Stimulated activated memory B cell treated with anti-CD40 and anti-IgM and Interleukin-4, amounts not matched to agents 10 μg/mL and 1 μg/mL and 100 μg/mL, for 72 hours (primary cell): ENCODE results near the gene ARL5A.
A peak's percentile ranks its signal among the peaks of the same experiment; 100 is the strongest.

Source experiments
- ATAC-seq: fragments of 150-1000 bp; cut with Tn5 transposase; 2 replicates; pipeline ENCODE4 v1.10.0; 2021
- H3K27ac Mint-ChIP-seq: one replicate; pipeline ENCODE4 v1.8.0; 2022; ENCODE audit warnings: mild to moderate bottlenecking, mixed read lengths
- H3K27me3 Mint-ChIP-seq: one replicate; pipeline ENCODE4 v1.8.0; 2022; ENCODE audit warnings: mixed read lengths
- H3K36me3 Mint-ChIP-seq: one replicate; pipeline ENCODE4 v1.8.0; 2022; ENCODE audit warnings: mixed read lengths
- H3K4me1 Mint-ChIP-seq: one replicate; pipeline ENCODE4 v1.8.0; 2022; ENCODE audit warnings: mixed read lengths
- H3K4me3 Mint-ChIP-seq: one replicate; pipeline ENCODE4 v1.8.0; 2022; ENCODE audit warnings: mild to moderate bottlenecking, moderate library complexity, mixed read lengths
- H3K9me3 Mint-ChIP-seq: one replicate; pipeline ENCODE4 v1.8.0; 2022; ENCODE audit warnings: mixed read lengths

Gene ARL5A

DNA sequence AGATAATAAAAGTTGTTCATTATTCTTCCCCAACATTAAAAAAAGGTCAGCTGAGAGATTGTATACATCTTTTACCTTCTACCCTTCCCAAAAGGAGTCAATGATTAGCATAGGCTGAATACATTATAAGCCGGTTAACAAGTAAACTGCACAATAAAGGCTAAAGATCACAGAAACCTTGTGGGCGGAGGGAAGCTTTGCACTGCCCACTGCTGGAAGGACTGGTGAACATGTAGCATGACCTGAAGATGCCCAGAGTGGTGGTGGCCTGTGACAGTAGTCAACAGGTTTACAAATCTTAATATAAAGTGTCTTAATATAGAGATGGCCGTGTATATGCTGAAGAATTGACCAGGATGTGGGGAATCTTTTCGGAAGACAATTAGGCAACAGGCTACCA, 35.6 kb downstream of the ARL5A start:
- no peak for ATAC-seq
- Mint-ChIP-seq H3K4me1 (peaks cover 12% of the 10 kb centered on the region), H3K4me3 (no peak overlapping the region), H3K27ac (no peak overlapping the region), H3K9me3 (no peaks in the 10 kb centered on the region), H3K27me3 (no peaks in the 10 kb centered on the region), H3K36me3 (peaks cover 50% of the 10 kb centered on the region)

DNA sequence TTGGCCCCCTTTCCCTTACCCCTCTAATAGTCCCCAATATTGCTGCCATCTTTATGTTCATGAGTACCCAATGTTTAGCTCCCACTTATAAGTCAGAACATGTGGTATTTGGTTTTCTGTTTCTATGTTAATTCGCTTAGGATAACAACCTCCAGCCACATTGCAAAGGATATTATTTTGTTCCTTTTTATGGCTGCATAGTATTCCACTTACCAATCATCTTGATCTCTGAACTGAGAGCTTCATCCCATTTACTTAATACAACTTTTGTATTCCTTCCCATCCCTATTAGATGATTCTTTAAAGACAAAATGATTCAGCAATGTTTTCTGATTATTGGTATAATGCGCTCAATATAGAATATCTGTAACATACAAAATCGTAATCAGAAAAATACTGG, 36.7 kb downstream of the ARL5A start:
- Mint-ChIP-seq H3K27me3 (no peaks in the 10 kb centered on the region), H3K4me3 (no peak overlapping the region), H3K27ac (no peak overlapping the region)

DNA sequence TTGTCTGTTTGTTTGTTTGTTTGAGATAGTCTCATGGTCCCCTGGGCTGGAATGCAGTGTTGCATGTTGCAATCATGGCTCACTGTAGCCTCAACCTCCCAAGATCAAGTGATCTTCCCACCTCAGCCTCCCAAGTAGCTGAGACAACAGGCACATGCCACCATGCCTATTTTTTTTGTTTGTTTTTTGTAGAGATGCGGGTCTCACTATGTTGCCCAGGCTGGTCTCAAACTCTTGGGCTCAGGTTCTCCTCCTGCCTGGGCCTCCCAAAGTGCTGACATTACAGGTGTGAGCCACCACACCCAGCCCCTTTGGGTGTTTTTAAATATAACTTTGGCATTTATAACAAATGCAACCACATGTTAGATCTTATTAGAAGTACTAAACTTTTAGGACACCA, 37.5 kb downstream of the ARL5A start:
- Mint-ChIP-seq H3K36me3 (peaks cover 37% of the 10 kb centered on the region), H3K9me3 (no peaks in the 10 kb centered on the region), H3K4me3 (no peak overlapping the region), H3K4me1 (peaks cover 6% of the 10 kb centered on the region), H3K27ac (no peak overlapping the region), H3K27me3 (no peaks in the 10 kb centered on the region)
- ATAC-seq, result no peak

More for the DNA sequence above, 36.7 kb downstream of the ARL5A start:
- Mint-ChIP-seq H3K9me3 (no peaks in the 10 kb centered on the region), H3K4me1 (peaks cover 6% of the 10 kb centered on the region), H3K36me3 (peaks cover 43% of the 10 kb centered on the region)
- no peak for ATAC-seq

DNA sequence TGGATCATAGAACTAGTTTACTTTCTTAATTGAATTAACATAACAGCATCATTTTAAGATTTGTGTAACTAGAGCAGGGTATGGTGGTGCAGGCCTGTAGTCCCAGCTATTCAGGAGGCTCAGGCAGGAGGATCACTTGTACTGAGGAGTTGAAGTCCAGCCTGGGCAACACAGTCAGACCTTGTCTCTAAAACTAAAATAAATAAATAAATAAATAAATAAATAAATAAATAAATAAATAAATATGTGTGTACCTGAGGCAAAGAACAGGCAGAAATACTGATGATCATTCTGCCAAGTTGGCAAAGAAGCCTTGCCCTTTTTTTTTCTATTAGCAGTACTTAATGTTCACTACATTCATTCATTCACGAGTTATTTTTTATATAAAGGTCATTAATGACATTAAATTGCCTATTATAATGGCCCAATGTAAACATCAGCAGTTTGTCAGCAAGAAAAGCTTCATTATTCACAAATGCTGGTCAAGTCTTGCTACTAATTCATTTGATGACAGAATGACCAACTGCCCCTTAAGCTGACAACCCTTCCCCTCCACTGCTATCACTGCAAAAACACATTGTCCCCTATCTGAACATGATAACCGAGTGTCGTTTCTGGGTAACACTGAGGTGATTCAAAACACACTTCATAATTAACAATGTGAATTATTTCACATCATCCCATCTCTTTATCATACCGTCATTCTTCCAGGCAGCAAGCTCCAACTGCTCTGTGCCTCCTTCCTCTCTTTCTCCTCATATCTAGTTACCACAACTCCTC, 39.0 kb downstream of the ARL5A start:
- ATAC-seq, result no peak
- Mint-ChIP-seq H3K9me3 (no peaks in the 10 kb centered on the region), H3K36me3 (peaks cover 49% of the 10 kb centered on the region), H3K27me3 (no peaks in the 10 kb centered on the region), H3K4me1 (peaks cover 19% of the 10 kb centered on the region), H3K27ac (no peak overlapping the region), H3K4me3 (no peak overlapping the region)

DNA sequence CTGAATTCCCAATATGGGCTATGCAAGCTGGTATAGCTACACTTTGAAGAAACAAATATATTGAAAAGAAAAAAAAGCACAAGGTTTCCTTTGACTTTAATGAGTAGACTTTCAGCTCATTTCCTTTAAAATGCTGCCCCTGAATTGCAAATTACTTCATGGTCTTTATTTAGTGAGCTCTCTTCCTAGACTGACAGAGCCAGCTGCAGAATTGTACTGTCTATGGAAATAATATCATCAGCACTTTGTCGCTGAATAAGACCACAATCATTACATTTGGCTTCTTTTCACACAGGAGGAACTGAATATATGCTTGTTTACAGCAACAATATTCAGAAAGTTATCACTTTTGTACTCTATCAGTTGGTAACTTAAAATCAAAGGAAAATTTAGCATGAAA, 41.7 kb downstream of the ARL5A start:
- peaks cover 55% of the 10 kb centered on the region for H3K36me3 Mint-ChIP-seq
- peaks cover 19% of the 10 kb centered on the region for H3K4me1 Mint-ChIP-seq
- no peaks in the 10 kb centered on the region for H3K27me3 Mint-ChIP-seq
- H3K9me3 Mint-ChIP-seq, result peaks cover 3% of the 10 kb centered on the region
- H3K27ac Mint-ChIP-seq, result no peak overlapping the region
- no peak overlapping the region for H3K4me3 Mint-ChIP-seq
- no peak for ATAC-seq

DNA sequence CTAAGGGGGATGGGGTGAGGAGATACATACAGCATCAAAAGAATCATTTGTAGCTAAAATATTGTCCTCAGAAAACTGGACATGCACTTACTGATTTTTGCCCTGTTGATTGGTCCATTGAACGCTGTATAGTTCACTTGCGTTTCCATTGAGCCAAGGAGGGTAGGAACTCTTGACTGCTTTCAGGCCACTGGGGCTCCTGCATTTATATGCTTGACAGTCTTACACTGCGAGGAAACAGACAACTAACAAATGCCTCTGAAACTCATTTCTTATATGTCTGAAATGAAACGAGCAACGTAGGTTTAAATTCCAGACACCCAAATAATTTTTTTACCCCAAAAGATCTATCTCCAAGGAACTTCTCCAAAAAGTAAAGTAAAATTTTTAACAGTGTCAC, 42.1 kb downstream of the ARL5A start:
- Mint-ChIP-seq H3K4me1 (peaks cover 19% of the 10 kb centered on the region), H3K4me3 (no peak overlapping the region), H3K27ac (no peak overlapping the region), H3K27me3 (no peaks in the 10 kb centered on the region), H3K9me3 (peaks cover 3% of the 10 kb centered on the region), H3K36me3 (peaks cover 53% of the 10 kb centered on the region)
- ATAC-seq, result no peak

DNA sequence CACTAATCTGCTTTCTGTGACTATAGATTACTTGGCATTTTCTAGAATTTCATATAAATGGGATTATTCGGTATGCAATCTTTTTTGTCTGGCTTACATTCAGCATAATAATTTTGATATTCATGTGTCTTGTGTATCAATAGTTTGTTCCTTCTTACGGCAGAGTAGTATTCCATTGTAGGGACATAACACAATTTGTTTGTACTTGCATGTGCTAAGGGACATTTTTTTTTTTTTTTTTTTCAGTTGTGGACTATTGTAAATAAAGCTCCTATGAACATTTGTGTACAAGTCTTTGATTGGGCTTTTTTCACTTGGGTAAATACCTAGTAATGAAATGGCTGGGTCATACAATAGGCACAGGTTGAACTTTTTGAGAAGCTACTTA, 45.1 kb downstream of the ARL5A start:
- Mint-ChIP-seq H3K27ac (peak overlapping the region; percentile 63), H3K9me3 (peaks cover 9% of the 10 kb centered on the region), H3K36me3 (peaks cover 66% of the 10 kb centered on the region), H3K27me3 (no peaks in the 10 kb centered on the region), H3K4me3 (no peak overlapping the region), H3K4me1 (peaks cover 17% of the 10 kb centered on the region)
- no peak for ATAC-seq

DNA sequence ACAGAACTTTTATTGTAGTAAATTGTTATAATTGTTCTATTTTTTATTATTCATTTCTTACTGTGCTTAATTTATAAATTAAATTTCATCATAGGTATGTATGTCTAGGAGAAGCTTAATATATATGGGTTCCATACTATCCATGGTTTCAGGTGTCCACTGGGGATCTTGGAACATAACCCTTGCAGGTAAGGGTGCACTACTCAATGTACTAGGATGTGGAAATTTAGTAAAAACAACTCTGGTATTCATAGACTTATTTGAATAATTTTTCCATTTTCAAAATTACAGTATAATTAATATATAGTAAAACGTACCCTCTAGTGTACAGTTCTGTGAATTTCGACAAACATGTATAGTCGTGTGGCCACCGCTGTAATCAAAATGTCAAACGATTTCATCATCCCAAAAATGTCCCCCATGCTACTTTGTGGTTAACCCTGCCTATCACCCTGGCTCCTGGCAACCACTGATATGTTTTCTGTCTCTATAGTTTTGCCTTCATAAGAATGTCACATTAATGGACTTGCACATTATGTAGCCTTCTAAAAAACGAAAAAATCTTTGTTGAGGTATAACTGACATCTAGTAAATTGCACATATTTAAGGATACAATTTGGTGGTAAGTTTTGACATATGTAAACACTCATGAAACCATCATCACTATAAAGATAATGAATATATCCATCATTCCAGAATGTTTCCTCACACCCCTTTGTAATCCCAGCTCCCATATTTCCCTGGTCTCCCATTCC, 45.7 kb downstream of the ARL5A start:
- ATAC-seq, result no peak
- Mint-ChIP-seq H3K27ac (peak overlapping the region; percentile 63), H3K9me3 (peaks cover 9% of the 10 kb centered on the region), H3K27me3 (no peaks in the 10 kb centered on the region), H3K4me3 (no peak overlapping the region), H3K36me3 (peaks cover 67% of the 10 kb centered on the region), H3K4me1 (peaks cover 13% of the 10 kb centered on the region)

DNA sequence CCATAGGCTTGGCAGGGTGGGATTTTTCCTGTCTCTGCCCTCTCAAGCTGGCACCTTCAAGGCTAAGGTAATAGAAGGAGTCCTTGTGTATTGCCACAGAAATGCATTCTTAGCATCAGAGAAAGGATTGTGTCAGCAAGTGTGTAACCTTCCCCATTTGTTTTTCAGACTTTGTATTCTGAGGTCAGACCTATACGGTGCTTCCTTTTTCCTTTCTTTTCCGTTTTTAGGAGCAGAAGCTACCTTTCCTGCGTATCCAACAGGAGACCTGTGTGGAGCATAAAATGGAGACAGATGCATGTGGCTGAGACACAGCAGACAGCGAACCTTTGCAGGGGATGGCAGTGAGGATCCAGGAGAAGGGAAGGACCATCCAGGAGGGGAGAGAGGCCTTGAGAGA, 46.6 kb downstream of the ARL5A start:
- Mint-ChIP-seq H3K9me3 (peaks cover 9% of the 10 kb centered on the region), H3K27me3 (no peaks in the 10 kb centered on the region), H3K4me3 (no peak overlapping the region), H3K4me1 (peaks cover 13% of the 10 kb centered on the region), H3K27ac (peak overlapping the region; percentile 61), H3K36me3 (peaks cover 76% of the 10 kb centered on the region)
- no peak for ATAC-seq

DNA sequence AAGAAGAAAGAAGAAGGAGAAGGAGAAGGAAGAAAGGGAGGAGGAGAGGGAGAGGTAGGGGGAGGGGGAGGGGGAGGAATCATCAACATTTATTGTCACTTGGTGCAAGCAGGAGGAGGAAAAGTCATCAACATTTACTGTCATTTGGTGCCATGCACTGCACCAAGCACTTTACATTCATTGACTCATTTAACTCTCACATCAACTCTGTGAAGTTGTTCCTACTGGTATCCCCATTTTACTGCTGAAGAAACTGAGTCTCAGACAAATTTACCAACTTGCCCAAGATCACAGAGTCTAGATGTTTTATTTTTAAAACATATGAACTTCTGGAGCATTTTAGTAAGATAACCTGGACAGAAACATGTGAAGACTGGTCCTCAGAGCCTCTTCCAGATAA, 47.3 kb downstream of the ARL5A start:
- no peaks in the 10 kb centered on the region for H3K27me3 Mint-ChIP-seq
- peak overlapping the region; percentile 34 for H3K27ac Mint-ChIP-seq
- no peak for ATAC-seq
- peaks cover 15% of the 10 kb centered on the region for H3K4me1 Mint-ChIP-seq
- peaks cover 83% of the 10 kb centered on the region for H3K36me3 Mint-ChIP-seq
- no peak overlapping the region for H3K4me3 Mint-ChIP-seq
- peaks cover 9% of the 10 kb centered on the region for H3K9me3 Mint-ChIP-seq

DNA sequence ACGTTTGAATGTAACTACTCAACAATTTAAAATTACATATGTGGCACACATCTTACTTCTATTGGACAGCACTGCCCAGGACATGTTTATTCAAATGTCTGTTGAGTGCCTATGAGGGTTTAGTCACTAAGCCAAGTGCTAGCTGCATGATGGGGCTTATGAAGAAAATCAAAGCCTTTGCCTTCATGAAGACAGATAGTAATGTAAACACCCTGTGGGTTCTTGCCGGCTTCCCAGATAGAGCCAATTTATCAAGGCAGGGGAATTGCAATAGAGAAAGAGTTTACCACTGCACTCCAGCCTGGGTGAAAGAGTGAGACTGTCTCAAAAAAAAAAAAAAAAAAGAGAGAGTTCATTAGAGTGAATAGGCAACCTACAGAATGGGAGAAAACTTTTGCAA, 50.3 kb downstream of the ARL5A start:
- peaks cover 11% of the 10 kb centered on the region for H3K9me3 Mint-ChIP-seq
- H3K4me3 Mint-ChIP-seq, result no peak overlapping the region
- no peak for ATAC-seq
- H3K27ac Mint-ChIP-seq, result peak overlapping the region; percentile 89
- no peaks in the 10 kb centered on the region for H3K27me3 Mint-ChIP-seq
- H3K4me1 Mint-ChIP-seq, result peaks cover 26% of the 10 kb centered on the region
- peaks cover 67% of the 10 kb centered on the region for H3K36me3 Mint-ChIP-seq

DNA sequence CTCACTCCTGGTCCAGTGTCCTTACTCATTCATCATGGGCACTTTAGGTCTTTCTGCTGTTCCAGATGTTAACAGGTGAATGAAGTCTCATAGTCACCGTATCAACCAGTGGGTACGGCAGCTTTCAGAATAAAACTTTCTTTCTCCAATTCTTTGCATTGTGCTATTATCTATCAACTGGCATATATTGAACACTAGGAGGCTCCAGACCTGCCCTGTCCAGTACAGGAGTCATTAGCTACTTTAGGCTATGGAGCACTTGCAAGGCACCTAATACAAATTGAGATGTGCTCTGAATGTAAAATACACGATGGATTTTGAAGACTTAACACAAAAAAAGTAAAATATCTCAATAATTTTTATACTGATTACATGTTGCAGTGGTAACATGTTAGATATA, 50.7 kb downstream of the ARL5A start:
- Mint-ChIP-seq H3K36me3 (peaks cover 62% of the 10 kb centered on the region), H3K4me3 (no peak overlapping the region), H3K4me1 (peaks cover 31% of the 10 kb centered on the region)

DNA sequence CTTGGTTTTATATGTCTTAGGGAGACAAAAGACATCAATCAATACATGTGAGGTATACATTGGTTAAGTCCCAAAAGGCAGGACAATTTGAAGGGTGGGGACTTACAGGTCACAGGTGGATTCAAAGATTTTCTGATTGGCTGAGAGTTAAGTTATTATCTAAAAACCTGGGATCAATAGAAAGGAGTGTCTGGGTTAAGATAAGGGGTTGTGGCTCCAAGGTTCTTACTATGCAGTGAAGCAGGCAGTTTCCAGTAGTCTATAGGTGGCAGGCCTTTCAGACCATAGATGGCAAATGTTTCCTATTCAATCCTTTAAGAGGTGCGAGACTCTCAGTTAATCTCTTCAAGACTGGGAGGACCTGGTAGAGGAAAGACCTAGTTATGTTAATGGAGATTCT, 51.9 kb downstream of the ARL5A start:
- H3K27ac Mint-ChIP-seq, result peak overlapping the region; percentile 89
- peaks cover 10% of the 10 kb centered on the region for H3K9me3 Mint-ChIP-seq
- peaks cover 55% of the 10 kb centered on the region for H3K36me3 Mint-ChIP-seq
- ATAC-seq, result no peak
- no peaks in the 10 kb centered on the region for H3K27me3 Mint-ChIP-seq
- no peak overlapping the region for H3K4me3 Mint-ChIP-seq
- peaks cover 42% of the 10 kb centered on the region for H3K4me1 Mint-ChIP-seq

More for the DNA sequence above, 50.7 kb downstream of the ARL5A start:
- ATAC-seq, result no peak
- no peaks in the 10 kb centered on the region for H3K27me3 Mint-ChIP-seq
- H3K27ac Mint-ChIP-seq, result peak overlapping the region; percentile 89
- peaks cover 10% of the 10 kb centered on the region for H3K9me3 Mint-ChIP-seq

DNA sequence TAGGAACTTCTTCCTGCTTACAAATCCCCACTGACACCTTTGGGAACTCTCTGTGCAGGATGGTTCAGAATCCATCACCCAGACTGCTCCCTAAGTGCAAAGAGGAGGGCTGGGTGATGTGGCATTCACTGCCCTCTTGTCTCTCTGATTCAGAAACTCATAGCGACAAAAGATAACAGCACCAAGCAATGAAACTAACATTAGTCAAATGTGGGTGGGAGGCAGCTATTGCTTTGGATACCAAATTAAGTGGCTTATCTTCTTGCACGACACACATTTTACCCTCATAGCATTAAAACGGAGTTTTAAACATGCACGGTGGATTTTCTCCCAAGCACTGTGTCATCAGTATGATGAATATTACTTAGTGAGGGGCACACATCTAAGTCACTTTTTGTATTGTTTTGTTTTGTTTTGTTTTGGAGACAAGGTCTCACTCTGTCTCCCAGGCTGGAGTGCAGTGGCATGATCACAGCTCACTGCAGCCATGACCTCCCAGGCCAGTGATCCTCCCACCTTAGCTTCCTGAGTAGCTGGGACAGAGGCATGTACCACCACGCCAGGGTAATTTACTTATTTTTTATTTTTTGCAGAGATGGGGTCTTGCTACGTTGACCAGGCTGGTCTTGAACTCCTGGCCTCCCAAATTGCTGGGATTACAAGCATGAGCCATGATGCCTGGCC, 53.0 kb downstream of the ARL5A start:
- peak; percentile 61 for ATAC-seq
- Mint-ChIP-seq H3K27me3 (no peaks in the 10 kb centered on the region), H3K36me3 (peaks cover 46% of the 10 kb centered on the region), H3K4me1 (peaks cover 54% of the 10 kb centered on the region), H3K27ac (peak overlapping the region; percentile 89), H3K9me3 (peaks cover 6% of the 10 kb centered on the region), H3K4me3 (peak overlapping the region; percentile 28)

DNA sequence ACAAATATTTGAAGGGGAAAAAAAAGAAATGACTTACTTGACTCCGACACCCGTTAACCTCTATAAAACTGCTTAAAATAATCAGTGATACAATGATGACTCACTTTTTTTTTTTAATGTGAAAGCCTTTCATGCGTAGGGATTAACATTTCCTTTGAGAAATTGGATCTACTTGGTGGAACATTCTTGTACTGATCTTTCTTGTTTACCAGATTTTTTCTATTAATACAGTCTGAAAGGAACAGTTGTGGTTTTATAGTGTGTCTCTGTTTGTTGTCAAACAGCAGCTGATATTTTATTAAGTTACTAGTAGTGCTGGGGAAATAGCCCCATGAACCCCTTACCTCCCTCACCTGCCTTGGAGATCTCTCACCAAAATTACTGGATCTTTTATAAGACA, 53.7 kb downstream of the ARL5A start:
- Mint-ChIP-seq H3K4me3 (no peak overlapping the region), H3K9me3 (peaks cover 9% of the 10 kb centered on the region), H3K4me1 (peaks cover 61% of the 10 kb centered on the region), H3K27me3 (no peaks in the 10 kb centered on the region), H3K36me3 (peaks cover 46% of the 10 kb centered on the region), H3K27ac (peak overlapping the region; percentile 89)
- no peak for ATAC-seq
